TTC549 (cell line): ENCODE data around the gene RADIL.

Experiments used
- FAIRE-seq: peaks from 2 replicates; lab custom pipeline; 2012; peaks lifted over from hg19 to GRCh38; lab: Jason Lieb, UNC

Gene RADIL

GRCh38 chr7:4849390-4849789 lies 34.1 kb downstream of the RADIL start:
- no peak for FAIRE-seq

GRCh38 chr7:4845740-4846142 lies 37.8 kb downstream of the RADIL start:
- FAIRE-seq = no peak

- no peak for FAIRE-seq
These were observed 41.0 kb downstream of the RADIL start for GRCh38 chr7:4842319-4843064.

GRCh38 chr7:4841836-4842235 lies 41.7 kb downstream of the RADIL start:
- FAIRE-seq = no peak

- FAIRE-seq = no peak
These were observed 42.3 kb downstream of the RADIL start for GRCh38 chr7:4841007-4841784.

GRCh38 chr7:4840079-4840501 lies 43.4 kb downstream of the RADIL start:
- FAIRE-seq = no peak

GRCh38 chr7:4838626-4839334 lies 44.7 kb downstream of the RADIL start:
- FAIRE-seq = no peak

- FAIRE-seq = no peak
These were observed 45.5 kb downstream of the RADIL start for GRCh38 chr7:4837803-4838625.

- FAIRE-seq = no peak
These were observed 46.3 kb downstream of the RADIL start for GRCh38 chr7:4837041-4837802.

GRCh38 chr7:4836206-4836661 lies 47.3 kb downstream of the RADIL start:
- no peak for FAIRE-seq

GRCh38 chr7:4835398-4836205 lies 47.9 kb downstream of the RADIL start:
- FAIRE-seq = no peak

- FAIRE-seq = no peak
These were observed 48.7 kb downstream of the RADIL start for GRCh38 chr7:4834601-4835397.

GRCh38 chr7:4833691-4834600 lies 49.6 kb downstream of the RADIL start:
- FAIRE-seq = no peak

- FAIRE-seq = no peak
These were observed 50.3 kb downstream of the RADIL start for GRCh38 chr7:4833176-4833575.

- FAIRE-seq = no peak
These were observed 50.8 kb downstream of the RADIL start for GRCh38 chr7:4832711-4833110.

GRCh38 chr7:4831723-4832495 lies 51.6 kb downstream of the RADIL start:
- FAIRE-seq = no peak

GRCh38 chr7:4830176-4830575 lies 53.3 kb downstream of the RADIL start:
- FAIRE-seq = no peak
